HG03520 (cell line): ENCODE results near the gene ADGRV1.

Experiments
- ATAC-seq: cut with Tn5 transposase; IDR thresholded peaks from one replicate; pipeline ENCODE4 v1.9.1; 2021; ENCODE audit warnings: mild to moderate bottlenecking, moderate library complexity; ENCODE audit not compliant: unreplicated experiment

ADGRV1 gene

GRCh38 chr5:90558344-90559192 is at the start of gene ADGRV1:
Gene ADGRV1, plus strand, starts transcription at chr5:90558797. Its CDS starts 99 bp downstream, at chr5:90558896.
- ATAC-seq: no peak

GRCh38 chr5:90510438-90510837 is 48.2 kb upstream of the ADGRV1 start:
- no peak for ATAC-seq

GRCh38 chr5:90514520-90514919 is 44.1 kb upstream of the ADGRV1 start:
- ATAC-seq: no peak

GRCh38 chr5:90518661-90519060 is 39.9 kb upstream of the ADGRV1 start:
- ATAC-seq: no peak

- ATAC-seq: no peak
Measured at GRCh38 chr5:90519081-90519480, 39.5 kb upstream of the ADGRV1 start.

GRCh38 chr5:90528601-90529193 is 29.9 kb upstream of the ADGRV1 start:
- ATAC-seq: peak; percentile 6

- peak; percentile 86 for ATAC-seq
Measured at GRCh38 chr5:90529194-90529938, 29.2 kb upstream of the ADGRV1 start, which contains the start of gene LYSMD3. Gene LYSMD3, minus strand, starts transcription at chr5:90529584. Its CDS starts 4,295 bp downstream, at chr5:90525289.

GRCh38 chr5:90529939-90530677 is 28.5 kb upstream of the ADGRV1 start:
- peak; percentile 56 for ATAC-seq

- ATAC-seq: no peak
Measured at GRCh38 chr5:90530736-90531487, 27.7 kb upstream of the ADGRV1 start.

GRCh38 chr5:90533794-90534193 is 24.8 kb upstream of the ADGRV1 start:
- ATAC-seq: no peak

GRCh38 chr5:90534922-90535321 is 23.7 kb upstream of the ADGRV1 start:
- ATAC-seq: no peak

- ATAC-seq: no peak
Measured at GRCh38 chr5:90542827-90543519, 15.6 kb upstream of the ADGRV1 start.

GRCh38 chr5:90545511-90545910 is 13.1 kb upstream of the ADGRV1 start:
- ATAC-seq: no peak

GRCh38 chr5:90546216-90546837 is 12.3 kb upstream of the ADGRV1 start:
- ATAC-seq: no peak

- ATAC-seq: no peak
Measured at GRCh38 chr5:90547072-90547536, 11.5 kb upstream of the ADGRV1 start.

- ATAC-seq: no peak
Measured at GRCh38 chr5:90548069-90548593, 10.5 kb upstream of the ADGRV1 start.

- no peak for ATAC-seq
Measured at GRCh38 chr5:90549223-90549622, 9.4 kb upstream of the ADGRV1 start.

GRCh38 chr5:90549729-90550275 is 8.8 kb upstream of the ADGRV1 start:
- no peak for ATAC-seq
